Testis (tissue), 2 donors: Measurements from ENCODE around the gene ESRRB.

Source experiments
- CTCF ChIP-seq, 3 experiments: fragments of 450-650 bp in 2 of 3; fragments of 200-600 bp in 1 of 3; sonication (generic) in 1 of 3; IDR thresholded peaks; one replicate each; pipeline ENCODE4 v1.5.1; 2016 to 2019; ENCODE audit warnings: antibody characterized with exemption in 3 of 3, mild to moderate bottlenecking in 2 of 3, moderate library complexity in 1 of 3
- POLR2A ChIP-seq: fragments of 450-650 bp; IDR thresholded peaks from one replicate; pipeline ENCODE4 v1.6.1; 2017; ENCODE audit warnings: antibody characterized with exemption, mild to moderate bottlenecking, moderate library complexity

- TF ChIP-seq CTCF (IDR thresholded peaks at IDR 0.05) (no peak), POLR2A (no peak)
Observed at GRCh38 chr14:76531085-76531484, 155.1 kb downstream of the ESRRB start.
